PC-9 (cell line): ENCODE results near the gene DLEC1. TPM values are rescaled to one million over a fixed set of nuclear protein-coding genes. Genes with fewer than 3 reads are reported as not detected.

Experiments used
- BruUV-seq: library from RNA; stranded (reverse); fragments of 400-500 nt; replicated peaks from 2 replicates; lab custom pipeline; 2021; lab: Mats Ljungman, UMichigan
- CTCF ChIA-PET: fragments of 300-600 bp; sonication (Branson Sonifier 250); formaldehyde crosslinking; loops from one replicate; lab custom pipeline; 2022; ENCODE audit warnings: antibody characterized with exemption; lab: Charles Lee
- POLR2A ChIA-PET: fragments of 300-600 bp; sonication (Branson Sonifier 250); formaldehyde crosslinking; loops from one replicate; lab custom pipeline; 2022; ENCODE audit warnings: antibody characterized with exemption; ENCODE audit not compliant: unreplicated experiment; lab: Charles Lee
- DNase-seq, 2 experiments: peaks; one replicate each; pipeline versions ENCODE4 v3.0.0 to v3.0.0-alpha.2; 2015 to 2022; ENCODE audit warnings: mixed read lengths in 1 of 2
- H2AFZ ChIP-seq: fragments of 200-600 bp; sonication (generic); 2 replicates; pipeline ENCODE4 v1.8.1; 2017; ENCODE audit warnings: antibody characterized with exemption
- H3F3A ChIP-seq: fragments of 200-600 bp; sonication (generic); 2 replicates; pipeline ENCODE4 v1.8.1; 2017; ENCODE audit warnings: antibody characterized with exemption, mild to moderate bottlenecking, low read depth; ENCODE audit not compliant: insufficient read depth
- H3K27ac ChIP-seq: fragments of 200-600 bp; sonication (generic); 2 replicates; pipeline ENCODE4 v1.6.1; 2016; ENCODE audit warnings: mixed run types
- H3K27me3 ChIP-seq: fragments of 200-600 bp; sonication (generic); 2 replicates; pipeline ENCODE4 v1.6.1; 2016; ENCODE audit warnings: low read depth, mixed run types; ENCODE audit not compliant: insufficient read depth
- H3K36me3 ChIP-seq: fragments of 200-600 bp; sonication (generic); 2 replicates; pipeline ENCODE4 v1.6.1; 2016; ENCODE audit warnings: low read depth, mixed run types
- H3K4me1 ChIP-seq: fragments of 200-600 bp; sonication (generic); replicated peaks from 2 replicates; pipeline ENCODE4 v1.6.1; 2016; ENCODE audit warnings: mixed run types; ENCODE audit not compliant: insufficient read depth
- H3K4me2 ChIP-seq: fragments of 200-600 bp; sonication (generic); 2 replicates; pipeline ENCODE4 v1.6.1; 2017; ENCODE audit warnings: mixed run types
- H3K4me3 ChIP-seq: fragments of 200-600 bp; sonication (generic); 2 replicates; pipeline ENCODE4 v1.6.1; 2016; ENCODE audit warnings: mixed run types
- H3K79me2 ChIP-seq: fragments of 200-600 bp; sonication (generic); 2 replicates; pipeline ENCODE4 v1.6.1; 2017; ENCODE audit warnings: low read depth, mixed run types
- H3K9me2 ChIP-seq: fragments of 200-600 bp; sonication (generic); 2 replicates; pipeline ENCODE4 v1.8.1; 2017; ENCODE audit warnings: mild to moderate bottlenecking; ENCODE audit not compliant: insufficient read depth
- H3K9me3 ChIP-seq: fragments of 200-600 bp; sonication (generic); 2 replicates; pipeline ENCODE4 v1.8.1; 2016; ENCODE audit warnings: low read depth; ENCODE audit not compliant: insufficient read depth
- H4K20me1 ChIP-seq: fragments of 200-600 bp; sonication (generic); 2 replicates; pipeline ENCODE4 v1.8.1; 2017; ENCODE audit not compliant: insufficient read depth
- CTCF ChIP-seq: fragments of 200-600 bp; sonication (generic); conservative IDR thresholded peaks from 2 replicates; pipeline ENCODE4 v1.6.1; 2017; ENCODE audit warnings: mixed run types, antibody characterized with exemption, mild to moderate bottlenecking, moderate library complexity
- EZH2 ChIP-seq: fragments of 200-600 bp; sonication (generic); IDR thresholded peaks from 2 replicates; pipeline ENCODE4 v1.8.0; 2017; ENCODE audit warnings: antibody characterized with exemption, low read depth
- intact Hi-C: fragments of 100-400 bp; cut with micrococcal nuclease; formaldehyde crosslinking; loops from one replicate; pipeline ENCODE4 v1.10.0; 2022; ENCODE audit not compliant: unreplicated experiment
- total RNA-seq: library from RNA; stranded (reverse); gene quantifications from 2 replicates; pipeline ENCODE4 v1.2.3, GENCODE V29; 2021

DLEC1 gene
- total RNA-seq, 1 experiment from 2014 or later: 0.35 TPM

GRCh38 chr3:38110314-38111050, 71.5 kb downstream of the DLEC1 start:
- H3K27ac ChIP-seq: no peak overlapping the region
- TF ChIP-seq CTCF: no peak
- no peak for TF ChIP-seq EZH2
- H2AFZ ChIP-seq: no peak overlapping the region
- ChIA-PET POLR2A (interaction anchor here (0.6 kb wide), 1 partner anchor 107 kb away, joined by 3 read pairs; no protein-coding TSS in a partner anchor), CTCF (no interaction called here)
- no TSS peak for BruUV-seq
- H3K9me3 ChIP-seq: peaks cover 3% of the 10 kb centered on the region; the same call in 1 of the 2 replicates
- no peak for DNase-seq
- intact Hi-C loops: no loop called here
- no peak overlapping the region for H3K4me3 ChIP-seq
- H3K36me3 ChIP-seq: no peaks in the 10 kb centered on the region
- H3K79me2 ChIP-seq: no peaks in the 10 kb centered on the region
- H3K4me1 ChIP-seq: no peaks in the 10 kb centered on the region
- H3K27me3 ChIP-seq: no peaks in the 10 kb centered on the region
- H4K20me1 ChIP-seq: no peaks in the 10 kb centered on the region
- no peaks in the 10 kb centered on the region for H3K9me2 ChIP-seq
- H3K4me2 ChIP-seq: no peak overlapping the region
- H3F3A ChIP-seq: no peaks in the 10 kb centered on the region

DNA sequence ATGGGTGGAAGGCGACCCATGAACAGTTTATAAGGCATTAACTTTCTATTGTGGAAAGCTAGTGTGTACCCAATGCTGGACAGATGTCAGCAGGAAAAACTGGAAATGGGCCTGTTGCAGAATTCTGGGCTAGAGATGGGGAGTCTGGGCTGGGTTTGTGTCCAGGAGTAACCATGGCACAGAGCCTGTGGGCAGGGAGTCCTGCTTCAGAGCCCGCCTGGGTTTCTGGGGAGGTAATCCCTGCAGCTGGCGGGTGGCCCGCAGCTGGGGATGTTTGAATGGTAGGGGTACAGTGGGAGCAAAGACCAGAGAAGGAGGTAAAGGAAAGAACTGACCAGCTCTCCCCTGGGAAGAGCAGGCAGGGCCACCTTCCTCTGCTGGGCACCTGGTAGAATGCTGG, 72.2 kb downstream of the DLEC1 start:
- H3K36me3 ChIP-seq: no peaks in the 10 kb centered on the region
- no peak overlapping the region for H3K4me2 ChIP-seq
- CTCF ChIA-PET: no interaction called here
- no TSS peak for BruUV-seq
- H4K20me1 ChIP-seq: no peaks in the 10 kb centered on the region
- H3F3A ChIP-seq: no peaks in the 10 kb centered on the region
- H3K27ac ChIP-seq: no peak overlapping the region
- no peak for TF ChIP-seq CTCF
- TF ChIP-seq EZH2: no peak
- DNase-seq: no peak
- H3K4me1 ChIP-seq: no peaks in the 10 kb centered on the region
- H3K9me2 ChIP-seq: no peaks in the 10 kb centered on the region
- POLR2A ChIA-PET: no interaction called here
- H3K9me3 ChIP-seq: no peaks in the 10 kb centered on the region
- H2AFZ ChIP-seq: no peak overlapping the region
- no peaks in the 10 kb centered on the region for H3K79me2 ChIP-seq
- no peak overlapping the region for H3K4me3 ChIP-seq
- H3K27me3 ChIP-seq: no peaks in the 10 kb centered on the region
- intact Hi-C loops: no loop called here

DNA sequence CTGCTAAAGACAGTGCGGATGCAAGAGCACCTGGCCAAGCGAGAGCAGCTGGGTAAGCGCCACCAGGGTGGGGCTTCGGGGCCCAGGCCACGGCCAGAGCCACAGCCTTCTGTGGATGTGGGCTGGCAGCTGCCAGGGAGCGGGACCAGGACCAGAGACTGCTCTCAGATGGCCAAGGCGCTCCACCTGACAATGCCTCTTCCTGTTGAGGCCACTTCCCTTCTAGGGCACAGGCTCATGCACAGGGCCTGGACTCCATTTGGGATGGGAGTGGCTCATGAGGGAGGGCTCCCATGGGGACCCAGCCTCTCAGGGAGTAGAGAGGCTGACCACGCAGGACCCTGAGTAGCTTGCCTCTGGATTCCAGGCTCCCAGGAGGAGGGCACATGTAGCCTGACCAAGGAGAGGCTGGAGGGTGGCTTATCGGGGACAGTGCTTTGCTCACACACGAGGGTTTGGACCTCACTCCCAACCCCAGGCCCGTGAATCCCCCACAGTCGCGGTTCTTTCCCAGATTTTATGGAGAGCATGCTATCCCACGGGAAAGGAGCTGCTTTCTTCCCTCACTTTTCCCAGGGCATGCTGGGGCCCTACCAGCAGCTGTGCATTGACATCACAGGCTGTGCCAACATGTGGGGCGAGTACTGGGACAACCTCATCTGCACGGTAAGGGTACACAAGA, 72.8 kb downstream of the DLEC1 start:
- Histone ChIP-seq H3K79me2 (no peaks in the 10 kb centered on the region), H2AFZ (no peak overlapping the region), H3K27me3 (no peaks in the 10 kb centered on the region), H3K9me2 (no peaks in the 10 kb centered on the region), H3K4me3 (no peak overlapping the region), H3K27ac (no peak overlapping the region), H3K4me1 (no peaks in the 10 kb centered on the region), H4K20me1 (no peaks in the 10 kb centered on the region), H3K4me2 (no peak overlapping the region), H3K9me3 (no peaks in the 10 kb centered on the region), H3K36me3 (no peaks in the 10 kb centered on the region), H3F3A (no peaks in the 10 kb centered on the region)
- ChIA-PET POLR2A (no interaction called here), CTCF (no interaction called here)
- TF ChIP-seq CTCF (no peak), EZH2 (no peak)
- BruUV-seq: no TSS peak
- no peak for DNase-seq
- intact Hi-C loops: no loop called here
